Measurements from ENCODE around the gene ZNF692.
A peak's percentile ranks its signal among the peaks of the same experiment; 100 is the strongest.
"Not testable (repeated sequence)": the region's sequence is repeated elsewhere in the genome, so short reads cannot be mapped to it uniquely, and the experiment has no call there.

The ZNF692 gene

GRCh38 chr1:248847956-248848561 lies 10.8 kb downstream of the ZNF692 start:
- DNase-seq, result no peak

- no peak for DNase-seq
These were observed 11.5 kb downstream of the ZNF692 start for GRCh38 chr1:248847181-248847955.

- no peak for DNase-seq
These were observed 14.4 kb downstream of the ZNF692 start for GRCh38 chr1:248844526-248844925.

- DNase-seq, result no peak
These were observed 15.2 kb downstream of the ZNF692 start for GRCh38 chr1:248843687-248844086.

GRCh38 chr1:248842781-248843331 lies 16.0 kb downstream of the ZNF692 start:
- no peak for DNase-seq

- no peak for DNase-seq
These were observed 17.0 kb downstream of the ZNF692 start for GRCh38 chr1:248841702-248842395.

- no peak for DNase-seq
These were observed 17.9 kb downstream of the ZNF692 start for GRCh38 chr1:248840946-248841345.

GRCh38 chr1:248839168-248839555 lies 19.7 kb downstream of the ZNF692 start:
- no peak for DNase-seq

GRCh38 chr1:248838357-248839167 lies 20.3 kb downstream of the ZNF692 start:
- peak; percentile 74 for DNase-seq

GRCh38 chr1:248837781-248838356 lies 21.0 kb downstream of the ZNF692 start, which contains the start of gene ZNF672:
TSS of gene ZNF672 (plus strand) at chr1:248838224. CDS start at chr1:248847275, 9,051 bp downstream.
- DNase-seq, result peak; percentile 97

- DNase-seq, result no peak
These were observed 21.7 kb downstream of the ZNF692 start for GRCh38 chr1:248837045-248837780.

GRCh38 chr1:248834343-248834940 lies 24.4 kb downstream of the ZNF692 start:
- no peak for DNase-seq

GRCh38 chr1:248831842-248832241 lies 27.0 kb downstream of the ZNF692 start:
- DNase-seq, result no peak

GRCh38 chr1:248830718-248831017 lies 28.2 kb downstream of the ZNF692 start:
- not testable (repeated sequence) for DNase-seq

GRCh38 chr1:248828845-248829244 lies 30.0 kb downstream of the ZNF692 start:
- DNase-seq, result peak; percentile 54

GRCh38 chr1:248825909-248826760 lies 32.8 kb downstream of the ZNF692 start, which contains the start of gene SH3BP5L:
TSS of gene SH3BP5L (minus strand) at chr1:248825915. CDS start at chr1:248824935, 980 bp downstream.
- peak; percentile 98 for DNase-seq

- DNase-seq, result no peak
These were observed 33.3 kb downstream of the ZNF692 start for GRCh38 chr1:248825573-248825908.

GRCh38 chr1:248825136-248825535 lies 33.7 kb downstream of the ZNF692 start:
- no peak for DNase-seq

GRCh38 chr1:248824701-248825100 lies 34.2 kb downstream of the ZNF692 start:
- DNase-seq, result no peak

- peak; percentile 13 for DNase-seq
These were observed 34.6 kb downstream of the ZNF692 start for GRCh38 chr1:248824301-248824700.
